ENCODE data around the gene SIPA1L3.

Gene SIPA1L3

GRCh38 chr19:37997911-37998344, 90.9 kb downstream of the SIPA1L3 start:
- DNase-seq (ENCODE audit: low read depth): no peak

GRCh38 chr19:37998801-37999308, 91.8 kb downstream of the SIPA1L3 start:
- no peak for DNase-seq (ENCODE audit: low read depth)

DNA sequence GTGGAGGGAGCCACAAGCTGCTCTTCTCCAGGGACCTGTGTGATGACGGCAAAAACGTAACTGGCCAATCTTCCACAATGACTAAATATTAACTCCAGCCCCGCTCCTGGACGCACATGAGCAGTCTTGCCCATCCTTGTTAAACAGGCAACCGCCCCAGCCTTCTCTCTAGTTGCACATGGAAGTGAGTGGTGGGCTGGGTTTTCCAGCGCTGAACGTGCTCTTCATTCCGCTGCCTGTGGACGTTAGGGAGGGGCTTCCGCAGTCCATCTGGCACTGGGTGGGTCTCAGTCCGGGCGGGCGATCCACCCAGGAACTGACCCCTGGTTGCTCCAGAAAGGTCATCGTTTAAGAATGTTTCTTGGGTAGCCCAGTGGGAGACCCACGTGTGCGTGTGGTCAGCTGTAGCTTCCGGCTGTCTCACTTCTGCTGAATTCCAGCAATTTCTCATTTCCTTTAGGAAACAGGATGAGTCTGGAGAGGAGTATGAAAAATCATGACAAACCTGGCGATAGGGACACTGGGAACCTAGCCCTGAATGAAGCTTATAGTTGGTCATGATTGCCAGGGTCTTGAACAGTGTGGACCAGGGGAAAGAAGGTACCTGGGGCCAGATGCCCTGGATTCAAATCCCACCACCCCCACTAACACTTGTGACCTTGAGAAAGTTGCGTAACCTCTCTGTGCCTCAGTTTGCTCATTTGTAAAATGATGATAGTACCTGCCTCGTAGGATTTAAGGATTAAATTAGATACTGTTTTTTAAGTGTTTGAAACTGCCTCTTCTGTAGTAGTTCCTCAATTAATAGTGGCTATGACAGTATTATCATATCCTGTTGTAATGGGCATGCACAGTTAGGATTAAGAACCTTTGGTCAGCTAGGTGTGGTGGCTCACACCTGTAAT, 92.6 kb downstream of the SIPA1L3 start:
- no peak for DNase-seq (ENCODE audit: low read depth)

GRCh38 chr19:38001158-38001781, 94.3 kb downstream of the SIPA1L3 start:
- no peak for DNase-seq (ENCODE audit: low read depth)

DNA sequence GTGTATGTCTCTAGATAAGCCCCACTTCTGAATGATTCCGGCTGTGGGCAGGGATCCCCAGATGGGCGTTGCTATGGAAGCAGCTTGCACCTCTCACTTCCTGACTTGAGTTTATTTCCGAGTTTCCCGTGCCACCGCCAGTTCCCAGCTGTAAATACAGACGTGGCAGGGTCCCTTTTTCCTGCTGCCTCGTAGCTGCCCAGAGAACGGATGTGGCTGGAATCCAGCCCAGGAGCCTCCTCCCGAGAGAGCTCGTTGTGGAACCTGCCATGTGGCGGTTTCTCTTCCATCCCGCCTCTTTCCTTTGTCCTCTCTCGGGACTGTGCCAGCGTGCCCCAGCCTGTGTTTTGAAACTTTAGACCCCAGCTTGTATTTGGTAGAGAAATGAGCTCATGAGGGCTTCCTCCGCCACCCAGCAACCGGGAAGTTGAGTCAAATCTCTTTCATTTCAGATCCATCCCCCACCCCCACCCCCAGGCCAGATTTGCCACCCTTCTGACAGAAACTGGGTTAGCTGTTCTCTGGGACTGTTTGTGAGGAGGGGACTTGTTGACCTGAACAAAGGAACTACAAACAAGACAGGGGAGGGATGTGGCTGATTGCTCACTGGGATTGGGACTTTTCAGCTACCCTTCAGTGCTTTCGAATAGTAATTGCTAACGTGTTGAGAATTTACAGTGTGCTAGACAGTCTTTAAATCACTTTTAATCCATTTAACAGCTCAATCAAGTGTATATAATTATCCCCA, 96.6 kb downstream of the SIPA1L3 start:
- no peak for DNase-seq (ENCODE audit: low read depth)

GRCh38 chr19:38004186-38004520, 97.1 kb downstream of the SIPA1L3 start:
- no peak for DNase-seq (ENCODE audit: low read depth)

DNA sequence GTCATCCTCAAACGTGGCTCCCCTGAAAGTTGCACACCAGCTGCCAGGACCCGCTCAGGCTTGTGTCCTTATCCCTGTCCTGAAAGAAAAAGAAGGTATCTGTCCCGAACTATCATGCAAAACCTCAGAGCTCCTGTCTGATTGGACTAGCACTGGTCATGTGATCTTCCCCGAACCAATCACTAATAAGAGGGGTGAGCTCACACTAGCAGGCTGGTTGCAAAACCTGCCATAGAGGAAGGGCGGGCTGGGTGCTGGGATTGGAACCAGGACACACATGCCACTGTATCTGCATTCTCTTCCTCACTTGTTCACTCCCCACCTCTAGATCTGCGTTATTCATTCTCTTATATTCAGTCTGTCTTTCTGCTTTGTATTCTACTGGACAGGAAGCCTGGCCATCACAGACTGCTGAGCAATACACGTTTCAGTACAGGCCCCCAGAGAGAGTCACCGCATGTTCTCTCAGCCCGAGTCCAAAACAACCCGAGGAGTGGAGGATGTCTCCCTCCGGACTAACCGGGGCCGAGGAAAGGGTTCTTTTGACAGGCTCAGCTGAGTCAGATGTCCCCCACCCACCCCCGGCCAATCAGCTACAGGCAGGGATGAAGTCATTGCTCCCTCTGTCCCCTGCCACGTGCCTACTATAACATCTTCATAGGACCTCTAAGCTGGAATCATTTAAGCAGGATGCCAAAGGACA, 97.7 kb downstream of the SIPA1L3 start:
- DNase-seq (ENCODE audit: low read depth): no peak

DNA sequence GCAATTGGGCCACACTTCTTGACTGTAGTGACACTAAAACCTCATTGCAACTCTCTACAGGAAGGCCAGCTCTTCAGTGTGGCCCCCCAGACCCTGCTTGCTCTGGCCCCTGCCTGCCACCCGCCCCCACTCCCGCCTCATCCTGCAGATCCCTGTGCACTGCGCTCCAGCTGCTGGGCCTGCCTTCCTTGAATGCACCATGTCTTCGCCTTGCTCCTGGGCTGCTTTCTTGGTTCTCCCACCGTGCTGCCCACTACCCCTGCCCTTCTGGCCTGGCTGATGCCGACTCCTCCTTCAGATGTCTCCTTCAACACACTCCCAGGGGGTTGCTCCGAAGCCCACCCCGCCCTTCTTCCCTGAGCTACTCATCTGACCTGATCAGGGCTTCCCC, 98.2 kb downstream of the SIPA1L3 start:
- no peak for DNase-seq (ENCODE audit: low read depth)

DNA sequence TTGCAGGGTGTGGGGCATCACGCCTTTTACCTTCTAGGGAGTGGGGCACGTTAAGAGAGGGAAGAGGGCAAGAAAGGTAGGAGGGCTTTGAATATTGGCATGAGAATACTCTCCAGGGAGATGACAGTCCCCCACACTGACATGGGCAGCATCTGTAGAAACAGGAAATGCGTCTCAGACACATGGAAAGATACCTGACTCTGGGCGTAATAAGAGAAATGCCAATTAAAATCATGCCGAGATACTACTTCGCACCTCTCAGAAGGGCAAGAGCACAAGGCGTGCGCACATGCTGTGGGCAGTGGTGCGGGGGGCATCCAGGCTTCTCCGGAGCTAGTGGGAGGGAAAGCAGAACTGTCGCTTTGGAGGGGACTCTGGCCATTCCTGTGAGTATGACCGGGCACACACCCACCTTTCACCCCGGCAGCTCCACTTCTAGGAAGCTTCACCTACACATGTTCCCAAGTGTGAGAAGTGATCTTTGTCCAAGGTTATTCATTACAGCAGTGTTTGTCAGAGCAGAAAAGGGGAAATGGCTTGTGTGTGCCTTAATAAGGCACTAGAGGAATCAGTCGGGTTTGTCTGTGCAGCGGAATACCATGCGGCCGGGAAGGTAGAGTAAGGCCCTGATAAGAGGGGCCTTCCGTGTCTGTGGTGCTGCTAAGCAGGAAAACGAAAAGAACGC, 99.5 kb downstream of the SIPA1L3 start:
- DNase-seq (ENCODE audit: low read depth): no peak

DNA sequence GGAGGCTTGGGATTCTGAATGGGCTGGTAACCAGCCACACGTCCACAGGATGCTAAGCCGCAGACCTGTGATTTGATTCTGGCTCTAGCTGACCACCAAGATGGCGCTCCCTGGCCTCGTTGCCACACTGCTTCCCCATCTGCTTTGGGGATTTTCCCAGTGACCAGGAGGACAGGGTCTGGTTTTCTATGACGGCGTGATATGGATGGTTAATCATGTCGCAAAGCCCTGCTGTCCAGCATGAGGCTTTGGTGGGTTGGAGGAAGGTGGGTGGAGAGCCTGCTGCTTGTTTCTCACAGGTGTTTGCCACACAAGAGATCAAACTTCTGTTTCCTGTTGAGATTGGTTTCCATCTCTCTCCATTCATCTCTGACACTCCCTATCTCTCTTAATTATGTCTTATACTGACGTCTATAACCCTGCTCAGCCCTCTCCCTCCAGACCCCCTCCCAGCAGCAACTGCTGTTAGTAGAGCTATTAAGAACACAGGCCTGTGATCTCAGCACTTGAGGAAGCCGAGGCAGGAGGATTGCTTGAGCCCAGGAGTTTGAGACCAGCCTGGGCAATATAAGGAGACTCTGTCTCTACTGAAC, 102.7 kb downstream of the SIPA1L3 start:
- DNase-seq (ENCODE audit: low read depth): no peak

GRCh38 chr19:38011426-38011825, 104.4 kb downstream of the SIPA1L3 start:
- no peak for DNase-seq (ENCODE audit: low read depth)

- DNase-seq (ENCODE audit: low read depth): no peak
These were observed 105.3 kb downstream of the SIPA1L3 start for GRCh38 chr19:38012290-38012689.

DNA sequence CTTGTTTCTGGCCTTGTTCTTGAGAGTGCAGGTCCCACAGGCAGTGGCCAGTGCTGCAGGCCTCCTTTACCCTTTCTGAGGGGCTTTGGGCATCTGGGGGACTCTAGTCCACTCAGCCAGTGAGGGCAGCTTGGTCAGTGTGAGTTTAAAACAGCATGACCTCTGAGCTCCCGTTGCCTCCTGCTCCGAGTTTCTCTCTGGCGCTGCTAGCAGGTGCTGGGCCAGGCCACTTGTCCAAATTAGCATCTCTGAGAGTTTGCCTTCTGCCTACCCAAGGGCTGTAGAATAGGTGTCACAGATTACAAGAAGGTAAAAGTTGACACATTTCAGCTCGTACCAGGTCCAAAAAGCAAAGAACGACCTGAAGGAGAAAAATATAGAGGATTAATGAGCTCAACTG, 105.9 kb downstream of the SIPA1L3 start:
- DNase-seq (ENCODE audit: low read depth): no peak

- DNase-seq (ENCODE audit: low read depth): no peak
These were observed 107.0 kb downstream of the SIPA1L3 start for GRCh38 chr19:38013913-38014580.

DNA sequence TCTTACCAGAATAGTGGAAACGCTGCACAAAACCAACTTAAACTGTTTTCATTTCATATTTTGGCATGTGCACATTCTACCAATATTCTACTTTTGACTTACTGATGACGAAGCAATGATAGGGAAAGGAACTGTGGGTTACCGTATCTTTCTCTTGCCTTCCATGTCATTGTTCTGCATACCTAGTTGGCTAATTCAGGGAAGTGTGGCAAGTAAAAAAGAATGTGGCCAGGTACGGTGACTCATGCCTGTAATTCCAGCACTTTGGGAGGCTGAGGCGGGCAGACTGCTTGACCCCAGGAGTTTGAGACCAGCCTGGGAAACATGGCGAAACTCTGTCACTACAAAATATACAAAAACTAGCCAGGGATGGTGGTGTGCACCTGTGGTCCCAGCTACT, 108.2 kb downstream of the SIPA1L3 start:
- DNase-seq (ENCODE audit: low read depth): no peak

DNA sequence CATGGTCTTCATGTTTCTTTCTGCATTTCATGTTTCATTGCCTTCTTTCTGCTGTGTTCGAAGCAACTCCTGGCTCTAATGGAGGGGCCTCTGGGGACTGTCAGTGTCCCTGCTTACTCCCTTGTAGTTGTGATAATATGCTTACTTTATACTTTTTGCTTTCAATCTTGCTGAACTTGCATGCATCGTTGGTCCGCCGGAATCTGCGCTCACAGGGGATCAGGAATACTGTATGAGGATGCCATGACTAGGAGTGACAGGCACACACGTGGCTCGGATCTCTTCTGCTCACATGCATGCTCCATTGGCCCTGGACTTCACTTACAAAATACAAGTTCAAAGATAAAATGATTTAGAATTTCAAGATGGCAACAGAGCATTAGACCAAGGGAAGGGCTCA, 108.8 kb downstream of the SIPA1L3 start:
- no peak for DNase-seq (ENCODE audit: low read depth)

DNA sequence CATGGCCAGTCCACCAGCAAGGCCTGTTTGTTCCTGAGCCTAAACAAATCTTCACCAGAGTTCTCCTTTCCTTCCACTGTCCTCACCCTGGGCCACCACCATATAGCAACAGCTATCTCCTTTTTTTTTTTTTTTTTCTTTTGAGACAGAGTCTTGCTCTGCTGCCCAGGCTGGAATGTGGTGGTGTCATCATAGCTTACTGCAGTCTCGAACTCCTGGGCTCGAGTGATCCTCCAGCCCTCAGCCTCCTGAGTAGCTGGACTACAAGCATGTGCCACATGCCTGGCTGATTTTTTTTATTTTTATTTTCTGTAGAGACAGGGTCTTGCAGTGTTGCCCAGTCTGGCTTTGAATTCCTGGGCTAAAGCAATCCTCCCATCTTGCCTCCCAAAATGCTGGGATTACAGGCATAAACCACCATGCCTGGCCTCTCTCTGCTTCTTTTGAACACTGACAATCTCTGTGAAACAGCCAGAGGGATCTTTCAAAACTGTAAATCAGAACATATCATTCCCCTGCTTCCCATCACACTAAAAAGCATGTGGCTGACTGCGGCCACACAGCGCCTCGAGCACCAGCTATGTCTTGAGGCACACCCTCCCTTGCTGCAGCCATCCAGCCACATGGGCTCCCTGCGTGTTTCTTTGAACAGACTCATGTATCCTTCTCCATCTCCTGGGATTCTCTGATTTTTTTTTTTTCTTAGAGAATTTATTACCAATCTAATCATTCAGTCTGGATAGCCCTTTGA, 110.6 kb downstream of the SIPA1L3 start:
- no peak for DNase-seq (ENCODE audit: low read depth)

DNA sequence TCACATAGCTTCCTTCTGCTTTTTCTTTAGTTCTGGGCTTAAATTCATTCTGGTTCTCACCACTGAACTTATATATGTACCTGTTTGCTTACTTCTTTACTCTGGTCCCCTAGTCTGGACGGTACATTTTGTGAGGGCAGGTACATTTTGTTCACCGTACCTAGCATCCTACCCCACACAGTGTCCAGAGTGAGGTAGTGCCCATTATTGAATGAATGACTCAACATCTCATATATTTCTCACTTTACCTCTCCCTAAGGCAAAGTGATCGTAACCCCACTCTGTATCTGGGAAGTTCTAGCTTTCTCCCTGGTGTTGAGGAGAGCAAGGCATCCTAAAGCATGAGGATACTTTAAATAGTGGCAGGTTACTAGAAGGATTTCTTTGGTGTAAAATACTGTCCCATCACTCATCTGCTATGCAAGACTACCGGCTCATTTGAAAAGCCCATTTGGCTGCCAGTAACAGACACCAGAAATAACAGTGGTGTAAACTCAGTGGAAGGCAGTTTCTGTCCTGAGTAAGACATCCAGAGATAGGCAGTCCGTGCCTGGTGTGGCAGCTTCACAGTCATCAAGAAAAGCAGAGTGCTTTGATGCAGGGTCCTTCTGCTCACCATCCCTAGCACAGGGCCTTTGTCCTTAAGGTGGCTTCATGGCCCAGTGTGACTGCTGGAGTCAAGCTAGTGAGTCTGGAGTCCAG, 111.8 kb downstream of the SIPA1L3 start:
- DNase-seq (ENCODE audit: low read depth): no peak

DNA sequence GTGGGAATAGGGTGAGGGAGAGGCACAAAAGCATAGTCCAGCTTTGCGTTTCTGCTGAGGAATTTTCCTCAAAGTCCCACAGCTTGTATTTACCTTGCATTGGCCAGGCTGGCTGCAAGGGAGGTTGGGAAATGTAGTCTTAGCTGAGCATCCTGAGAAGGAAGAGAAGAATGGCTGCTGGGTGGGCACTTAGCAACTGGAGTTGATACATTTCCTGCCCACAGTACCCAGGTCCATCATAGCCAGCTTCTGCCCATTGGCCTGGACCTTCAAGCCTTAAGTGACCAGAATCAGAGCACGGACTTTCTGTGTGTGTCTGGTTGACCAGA, 112.4 kb downstream of the SIPA1L3 start:
- DNase-seq (ENCODE audit: low read depth): no peak
